Endometrial microvascular endothelial cells (primary cell): Measurements from ENCODE around the gene TEX48. TPM values are rescaled to one million over a fixed set of nuclear protein-coding genes. Genes with fewer than 3 reads are reported as not detected.

Source experiments
- in situ Hi-C: cut with HindIII; loops from 2 replicates; pipeline ENCODE4 v1.10.0; 2017; ENCODE audit warnings: low sequenced_read_pairs, low pct_unique_long_range_greater_than_20kb; ENCODE audit errors: inconsistent ontology term
- total RNA-seq: library from RNA; depleted of rRNA; stranded (reverse); fragments of >200 nt; gene quantifications from one replicate; pipeline ENCODE4 v1.2.3, GENCODE V29; 2015; ENCODE audit errors: inconsistent ontology term

TEX48 gene
- total RNA-seq, 1 donor from 2014 or later = not detected

- in situ Hi-C loops = no loop called here
Observed at GRCh38 chr9:114674798-114675540, 7.0 kb downstream of the TEX48 start.

DNA sequence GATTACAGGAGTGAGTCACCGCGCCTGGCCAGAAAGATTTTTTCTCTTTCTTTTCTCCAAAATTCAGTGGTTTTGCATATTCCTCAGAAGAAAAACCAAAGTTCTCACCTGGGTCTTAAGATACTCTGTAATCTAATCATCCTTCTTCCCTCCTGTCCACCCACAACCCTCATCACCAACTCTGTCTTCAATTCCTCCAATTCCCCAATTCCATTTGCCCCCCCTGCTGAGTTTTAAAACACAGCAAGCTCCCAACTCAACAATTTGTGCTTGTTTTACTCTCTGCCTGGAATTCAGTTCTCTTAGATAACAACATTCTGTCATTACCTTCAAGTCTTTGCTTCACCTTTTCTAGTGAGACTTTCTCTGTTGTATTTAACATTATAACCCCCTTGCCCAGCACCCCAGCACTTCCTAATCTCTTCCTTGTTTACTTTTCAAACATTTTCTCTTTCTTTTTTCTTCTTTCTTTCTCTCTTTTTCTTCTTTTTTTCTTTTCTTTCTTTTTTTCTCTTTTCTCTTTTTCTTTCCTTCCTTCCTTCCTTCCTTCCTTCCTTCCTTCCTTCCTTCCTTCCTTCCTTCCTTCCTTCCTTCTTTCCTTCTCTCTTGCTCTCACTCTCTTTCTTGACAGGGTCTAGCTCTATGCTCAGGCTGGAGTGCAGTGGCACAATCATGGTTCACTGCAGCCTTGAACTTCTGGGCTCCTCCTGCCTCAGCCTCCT lies 7.8 kb downstream of the TEX48 start:
- in situ Hi-C loops = no loop called here

- in situ Hi-C loops = no loop called here
Observed at GRCh38 chr9:114671605-114672004, 10.4 kb downstream of the TEX48 start.

DNA sequence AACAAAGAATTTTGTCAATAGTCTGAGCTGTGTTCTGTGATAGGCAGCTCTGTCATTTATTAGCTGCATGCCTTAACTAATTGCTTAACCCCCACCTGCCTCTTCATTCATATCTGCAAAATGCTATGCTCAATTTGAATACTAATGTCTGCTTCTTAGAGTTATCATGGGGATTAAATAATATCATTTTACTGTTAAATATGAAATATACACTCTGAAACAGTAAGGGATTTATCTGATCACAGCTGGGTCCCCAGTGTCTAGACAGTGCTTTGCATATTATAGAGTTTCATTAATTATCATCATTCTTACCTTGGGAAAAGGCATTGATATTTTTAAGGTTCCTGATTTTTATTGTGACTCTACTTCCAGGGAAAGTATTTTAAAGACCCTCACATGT lies 12.0 kb downstream of the TEX48 start:
- in situ Hi-C loops = no loop called here

DNA sequence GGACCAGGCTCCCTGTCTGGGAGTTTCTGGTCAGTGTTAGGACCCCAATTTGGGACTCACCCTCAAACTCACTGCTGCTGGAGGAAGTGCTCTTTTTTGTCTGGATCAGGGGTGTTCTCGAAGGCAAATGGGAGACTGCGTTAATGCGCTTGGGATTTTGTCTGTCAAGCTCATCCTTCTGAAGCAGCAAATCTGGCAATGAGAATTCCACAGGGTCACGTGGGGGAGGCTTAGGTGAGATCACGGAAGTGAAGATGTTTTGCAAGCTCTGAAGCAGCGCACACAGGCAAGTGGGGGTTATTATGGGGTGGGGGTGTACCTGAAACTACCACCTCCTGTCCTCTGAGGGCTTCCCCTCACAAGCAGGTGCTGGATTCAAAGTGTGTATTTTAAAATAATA lies 13.8 kb downstream of the TEX48 start:
- in situ Hi-C loops = no loop called here

DNA sequence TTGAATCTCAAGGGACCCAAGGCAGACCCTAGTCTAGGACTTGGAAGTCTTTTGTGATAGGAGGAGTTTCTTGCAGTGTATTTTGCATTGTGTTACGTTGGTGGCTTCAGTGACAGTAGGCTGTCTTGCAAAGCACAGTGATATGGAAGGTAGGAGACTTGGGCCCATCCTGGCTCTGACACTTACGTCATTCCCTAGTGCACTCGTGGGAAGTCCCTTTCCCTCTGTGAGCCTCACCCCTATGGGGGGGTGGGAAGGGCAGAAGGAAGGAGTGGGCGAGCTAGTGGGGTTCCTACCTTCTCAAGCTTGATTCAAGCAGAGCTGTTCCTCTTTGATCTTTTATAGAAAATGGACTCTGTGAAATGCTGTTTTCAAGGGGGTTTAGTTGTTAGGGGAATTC lies 15.1 kb downstream of the TEX48 start:
- in situ Hi-C loops = no loop called here

DNA sequence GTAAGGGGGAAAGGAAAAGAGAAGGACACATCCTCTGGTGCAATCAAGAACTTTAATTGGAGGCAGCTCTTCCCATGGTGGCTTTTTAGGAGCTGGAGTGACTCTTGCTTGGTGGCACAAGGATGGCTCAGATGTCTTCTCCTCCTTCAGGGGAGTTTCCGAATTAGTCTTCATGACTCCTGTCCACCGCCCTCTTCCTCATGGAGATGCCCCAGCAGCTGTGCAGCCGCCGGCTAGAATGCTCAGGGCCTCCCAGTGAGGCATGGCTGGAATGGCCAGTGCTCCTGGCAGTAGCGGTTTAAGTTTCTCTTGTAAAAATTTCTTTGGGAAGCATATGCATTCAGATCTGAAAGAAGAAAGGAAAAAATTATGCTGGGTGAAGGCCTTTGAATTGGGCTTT lies 15.6 kb downstream of the TEX48 start:
- in situ Hi-C loops = no loop called here

DNA sequence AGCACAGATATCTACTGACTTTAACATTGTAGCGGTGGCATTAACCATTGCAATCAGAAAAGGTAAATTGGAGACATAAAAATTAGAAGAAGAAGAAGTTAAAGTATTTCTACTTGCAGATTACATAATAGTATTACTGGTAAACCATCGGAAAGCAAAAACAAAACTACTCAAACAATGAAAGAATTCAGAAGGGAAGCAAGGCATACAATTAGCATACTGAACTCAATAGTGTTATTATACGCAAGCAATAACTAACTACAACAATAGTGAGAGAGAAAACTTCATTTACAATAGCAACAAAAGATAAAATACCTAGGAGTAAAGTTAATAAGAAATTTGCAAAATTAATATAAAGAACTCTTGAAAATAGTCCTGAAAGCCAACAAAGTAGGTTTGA lies 17.8 kb downstream of the TEX48 start:
- in situ Hi-C loops = no loop called here

- in situ Hi-C loops = no loop called here
Observed at GRCh38 chr9:114662081-114662989, 19.7 kb downstream of the TEX48 start.

DNA sequence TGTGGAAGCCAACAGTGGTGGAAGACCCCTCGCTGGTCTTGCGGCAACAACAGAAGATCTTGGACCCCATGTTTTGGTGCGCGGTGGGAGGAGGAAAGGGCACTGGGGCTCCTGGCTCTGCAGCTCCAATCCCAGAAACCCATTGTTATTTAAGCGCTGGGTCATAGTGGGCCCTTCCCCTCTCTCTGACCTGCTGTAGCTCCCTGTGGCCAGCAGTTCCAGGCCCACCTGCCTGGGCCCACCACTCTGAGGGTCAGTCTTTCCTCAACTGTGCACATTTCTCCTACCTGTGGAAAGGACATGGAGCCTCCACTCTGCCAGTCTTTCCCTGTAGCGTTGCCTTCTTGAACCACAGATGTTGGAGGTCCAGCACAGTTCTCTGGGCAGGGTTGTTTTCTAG lies 24.3 kb downstream of the TEX48 start, which contains the start of gene TEX53:
Gene TEX53, minus strand, starts transcription at position 101 of the 400 bp plus-strand sequence. Its CDS starts 31 bp downstream, at position 70.
- in situ Hi-C loops = no loop called here

GRCh38 chr9:114656301-114656700 lies 25.7 kb downstream of the TEX48 start:
- in situ Hi-C loops = no loop called here

- in situ Hi-C loops = no loop called here
Observed at GRCh38 chr9:114655689-114656088, 26.3 kb downstream of the TEX48 start.

DNA sequence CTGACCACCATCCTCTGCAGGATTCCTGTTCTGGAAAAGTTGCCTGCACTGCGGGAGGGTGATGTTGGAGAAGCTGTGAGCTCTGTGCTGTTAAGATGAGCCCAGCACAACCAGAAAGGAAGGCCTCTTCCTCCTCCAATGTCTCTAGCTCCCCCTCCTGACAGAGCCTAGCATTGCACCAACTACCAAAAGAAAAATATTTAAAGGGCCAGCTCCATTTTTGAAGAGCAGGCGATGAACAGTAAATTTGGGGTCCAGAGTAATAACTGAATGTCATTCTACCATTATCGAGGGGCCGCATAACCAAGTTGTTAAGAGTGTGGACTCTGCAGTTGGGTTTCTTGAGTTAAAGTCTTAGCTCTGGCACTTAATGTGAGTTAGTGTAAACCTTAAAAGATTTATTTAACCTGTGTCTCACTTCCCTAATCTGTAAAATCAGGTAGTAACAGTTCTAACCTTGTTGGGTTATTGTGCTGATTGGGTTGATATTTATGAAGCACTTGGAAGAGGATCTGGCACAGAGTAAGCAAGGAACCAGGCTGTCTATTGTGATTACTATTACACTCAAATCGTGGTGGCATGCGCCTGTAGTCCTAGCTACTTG lies 28.3 kb downstream of the TEX48 start:
- in situ Hi-C loops = no loop called here

DNA sequence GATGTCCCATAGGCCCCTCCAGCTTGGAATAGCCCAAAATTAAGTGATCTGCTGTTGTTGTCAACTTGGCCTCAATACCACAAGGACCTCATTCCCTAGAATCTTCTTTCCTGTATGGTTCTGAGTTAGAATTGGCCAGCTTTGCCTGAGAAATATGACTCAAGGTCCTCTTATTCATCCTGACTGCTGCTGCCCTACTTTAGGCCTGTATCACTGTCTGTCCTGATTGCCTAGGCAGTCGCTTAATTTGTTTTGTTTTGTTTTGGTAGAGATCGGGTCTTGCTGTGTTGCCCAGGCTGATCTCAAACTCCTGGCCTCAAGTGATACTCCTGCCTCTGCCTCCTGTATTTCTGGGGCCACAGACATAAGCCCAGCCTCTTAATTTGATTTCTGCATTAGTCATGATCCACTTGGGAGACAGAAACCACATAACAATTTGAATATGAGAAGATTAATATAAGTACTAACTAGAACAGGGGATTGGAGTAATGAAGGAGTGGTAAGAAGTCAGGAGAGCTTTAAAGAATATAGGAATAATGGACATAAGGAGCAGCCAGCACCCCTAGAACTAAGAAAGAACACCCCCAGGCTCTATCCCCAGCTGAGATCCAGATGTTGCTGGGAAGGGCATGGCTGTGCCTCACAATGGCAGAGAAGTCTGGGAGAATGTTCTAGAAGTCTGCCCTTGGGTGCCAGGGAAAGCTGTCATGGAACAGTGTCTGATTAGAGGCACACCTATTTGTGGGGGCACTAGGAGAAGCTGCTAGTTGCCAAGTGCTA lies 29.0 kb downstream of the TEX48 start:
- in situ Hi-C loops = no loop called here

GRCh38 chr9:114643896-114644295 lies 38.1 kb downstream of the TEX48 start:
- in situ Hi-C loops = no loop called here

DNA sequence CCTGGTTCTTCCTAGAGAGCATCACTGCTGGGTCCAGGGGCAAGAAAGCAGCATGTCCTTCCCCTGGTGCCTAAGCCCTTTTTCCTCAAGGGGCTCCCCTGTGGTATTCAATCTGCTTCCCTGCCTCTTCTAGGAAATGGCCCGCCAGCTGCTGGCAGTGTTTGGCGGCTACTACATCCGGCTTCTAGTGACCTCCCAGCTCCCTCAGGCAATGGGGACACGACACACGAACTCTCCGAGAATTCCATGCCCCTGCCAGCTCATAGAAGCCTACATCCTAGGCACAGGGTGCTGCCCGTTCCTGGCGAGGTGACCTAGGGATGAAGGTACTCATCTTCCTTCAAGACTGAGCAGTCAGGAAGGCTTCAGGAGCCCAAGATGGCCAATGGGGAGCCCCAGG lies 39.0 kb downstream of the TEX48 start:
- in situ Hi-C loops = no loop called here

DNA sequence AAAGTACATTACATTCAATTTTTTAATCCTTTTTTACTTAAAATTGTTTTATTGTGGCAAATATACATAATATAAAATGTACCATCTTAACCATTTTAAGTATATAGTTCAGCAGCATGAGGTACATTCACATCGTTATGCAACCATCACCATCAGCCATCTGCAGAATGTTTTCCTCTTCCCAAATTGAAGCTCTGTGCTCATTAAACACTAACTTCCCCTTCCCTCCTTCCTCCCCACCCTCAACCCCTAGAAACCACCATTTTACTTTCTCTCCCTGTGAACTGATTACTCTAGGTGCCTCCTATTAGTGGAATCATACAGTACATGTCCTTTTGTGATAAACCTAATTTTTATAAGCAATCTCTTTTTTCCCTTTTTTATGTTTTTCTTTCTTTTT lies 40.0 kb downstream of the TEX48 start:
- in situ Hi-C loops = no loop called here

DNA sequence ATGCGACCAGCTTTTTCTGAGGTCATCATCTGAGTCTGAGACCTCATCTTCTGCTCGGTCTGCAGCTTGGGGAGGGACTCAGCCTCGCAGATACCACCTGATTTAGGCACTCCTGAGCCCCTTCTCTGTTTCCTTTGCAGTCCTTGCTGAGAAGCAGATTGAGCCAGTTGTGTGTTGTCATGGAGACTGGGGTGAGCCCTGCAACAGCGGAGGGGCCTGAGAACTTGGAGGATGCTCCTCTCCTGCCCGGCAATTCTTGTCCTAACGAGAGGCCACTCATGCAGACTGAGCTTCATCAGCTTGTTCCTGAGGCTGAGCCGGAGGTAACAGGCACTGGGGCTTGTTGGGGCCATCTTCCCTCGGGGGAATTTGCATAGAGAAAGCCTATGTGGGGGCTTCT lies 43.6 kb downstream of the TEX48 start:
- in situ Hi-C loops = no loop called here
